Lung (tissue), 12 donors: ENCODE results near the gene ANKRD28. TPM values are rescaled to one million over a fixed set of nuclear protein-coding genes. Genes with fewer than 3 reads are reported as not detected.
"Not testable (repeated sequence)": the region's sequence is repeated elsewhere in the genome, so short reads cannot be mapped to it uniquely, and the experiment has no call there.

Experiments
- ATAC-seq: fragments of 200-7000 bp; cut with Tn5 transposase; one replicate; pipeline ENCODE4 v1.9.1; 2020; ENCODE audit warnings: moderate number of reproducible peaks; ENCODE audit not compliant: insufficient read depth, low FRiP score
- DNase-seq, 3 donors: peaks; one replicate each; pipeline ENCODE4 v3.0.0-alpha.2; 2013 to 2017
- H3K27ac ChIP-seq, 2 donors: one replicate each; pipeline ENCODE4 v1.5.1; 2013; ENCODE audit warnings: mild to moderate bottlenecking in 2 of 2, moderate library complexity in 2 of 2, control low read depth in 1 of 2, inconsistent platforms in 1 of 2, low read depth in 1 of 2, low read length in 1 of 2
- H3K27me3 ChIP-seq, 3 donors: one replicate each; pipeline ENCODE4 v1.5.1; 2013; ENCODE audit warnings: low read length in 2 of 3; ENCODE audit not compliant: control insufficient read depth in 3 of 3, insufficient read depth in 3 of 3
- H3K36me3 ChIP-seq, 4 donors: one replicate each; pipeline ENCODE4 v1.5.1; 2013; ENCODE audit warnings: low read length in 4 of 4, mild to moderate bottlenecking in 1 of 4, moderate library complexity in 1 of 4; ENCODE audit not compliant: control insufficient read depth in 4 of 4, insufficient read depth in 4 of 4
- H3K4me1 ChIP-seq, 5 donors: one replicate each; pipeline ENCODE4 v1.5.1; 2013; ENCODE audit warnings: low read length in 5 of 5, mild to moderate bottlenecking in 2 of 5, moderate library complexity in 1 of 5; ENCODE audit not compliant: control insufficient read depth in 5 of 5, insufficient read depth in 5 of 5
- H3K4me3 ChIP-seq: one replicate; pipeline ENCODE4 v1.5.1; 2013; ENCODE audit warnings: mild to moderate bottlenecking, control low read depth, moderate library complexity
- H3K9ac ChIP-seq, 2 donors: one replicate each; pipeline ENCODE4 v1.5.1; 2013; ENCODE audit warnings: low read length in 2 of 2, control low read depth in 1 of 2; ENCODE audit not compliant: insufficient read depth in 1 of 2
- H3K9me3 ChIP-seq, 4 donors: one replicate each; pipeline ENCODE4 v1.5.1; 2013; ENCODE audit warnings: low read length in 3 of 4, mild to moderate bottlenecking in 1 of 4, moderate library complexity in 1 of 4; ENCODE audit not compliant: control insufficient read depth in 4 of 4, insufficient read depth in 3 of 4
- WGBS, 2 donors: extraction: QIAGEN DNeasy Blood & Tissue Kit; methylation state at CpG; one replicate each; pipeline ENCODE4 v1.1.7; 2013; 5-methylcytosine and 5-hydroxymethylcytosine counted together
- polyA plus RNA-seq, 2 donors: library from polyadenylated mRNA; stranded (reverse); fragments of 200-250 nt; gene quantifications; one replicate each; pipeline ENCODE4 v1.2.1, GENCODE V29; 2013
- total RNA-seq, 2 donors: library from RNA; depleted of rRNA in 1 of 2; stranded (reverse); fragments of >200 nt in 1 of 2; gene quantifications; one replicate each; pipeline ENCODE4 v1.2.1, GENCODE V29; 2014 to 2021
- TF ChIP-seq, protein P1 (sequence below): IDR thresholded peaks from 2 replicates; pipeline ENCODE4 v1.5.1; 2012; ENCODE audit warnings: mild to moderate bottlenecking; ENCODE audit errors: control extremely low read depth, extremely low read depth
- donor health status: control.
- donor health status: control.
- donor health status: Bipolar disorder and iron deficiency.
- donor health status: healthy.
- donor health status: DM: yes; HTN: yes; CAD: no.

The ANKRD28 gene
- total and polyA plus RNA-seq, 4 donors = 11.1 to 66.7 (median 39.2) TPM

DNA sequence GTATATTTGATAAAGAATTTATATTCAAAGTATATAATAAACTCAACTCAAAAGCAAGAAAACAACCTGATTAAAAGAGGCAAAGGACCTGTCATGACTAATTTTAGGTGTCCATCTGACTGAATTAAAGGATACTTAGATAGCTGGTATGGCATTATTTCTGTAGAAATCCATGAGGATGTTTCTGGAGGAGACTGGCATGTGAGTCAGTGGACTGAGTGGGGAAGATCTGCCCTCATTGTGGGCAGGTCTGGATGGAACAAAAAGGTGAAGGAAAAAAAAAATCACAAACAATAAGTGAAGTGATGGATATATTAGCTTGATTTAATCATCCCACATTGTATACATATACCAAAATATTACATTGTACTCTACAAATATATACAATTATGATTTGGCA lies 16.6 kb downstream of the ANKRD28 start:
- TF ChIP-seq, protein P1, sequence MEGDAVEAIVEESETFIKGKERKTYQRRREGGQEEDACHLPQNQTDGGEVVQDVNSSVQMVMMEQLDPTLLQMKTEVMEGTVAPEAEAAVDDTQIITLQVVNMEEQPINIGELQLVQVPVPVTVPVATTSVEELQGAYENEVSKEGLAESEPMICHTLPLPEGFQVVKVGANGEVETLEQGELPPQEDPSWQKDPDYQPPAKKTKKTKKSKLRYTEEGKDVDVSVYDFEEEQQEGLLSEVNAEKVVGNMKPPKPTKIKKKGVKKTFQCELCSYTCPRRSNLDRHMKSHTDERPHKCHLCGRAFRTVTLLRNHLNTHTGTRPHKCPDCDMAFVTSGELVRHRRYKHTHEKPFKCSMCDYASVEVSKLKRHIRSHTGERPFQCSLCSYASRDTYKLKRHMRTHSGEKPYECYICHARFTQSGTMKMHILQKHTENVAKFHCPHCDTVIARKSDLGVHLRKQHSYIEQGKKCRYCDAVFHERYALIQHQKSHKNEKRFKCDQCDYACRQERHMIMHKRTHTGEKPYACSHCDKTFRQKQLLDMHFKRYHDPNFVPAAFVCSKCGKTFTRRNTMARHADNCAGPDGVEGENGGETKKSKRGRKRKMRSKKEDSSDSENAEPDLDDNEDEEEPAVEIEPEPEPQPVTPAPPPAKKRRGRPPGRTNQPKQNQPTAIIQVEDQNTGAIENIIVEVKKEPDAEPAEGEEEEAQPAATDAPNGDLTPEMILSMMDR = no peak
- Histone ChIP-seq H3K4me1 (peaks cover 0 to 13% (median 0%) of the 10 kb centered on the region in 5 donors), H3K4me3 (no peak overlapping the region)

DNA sequence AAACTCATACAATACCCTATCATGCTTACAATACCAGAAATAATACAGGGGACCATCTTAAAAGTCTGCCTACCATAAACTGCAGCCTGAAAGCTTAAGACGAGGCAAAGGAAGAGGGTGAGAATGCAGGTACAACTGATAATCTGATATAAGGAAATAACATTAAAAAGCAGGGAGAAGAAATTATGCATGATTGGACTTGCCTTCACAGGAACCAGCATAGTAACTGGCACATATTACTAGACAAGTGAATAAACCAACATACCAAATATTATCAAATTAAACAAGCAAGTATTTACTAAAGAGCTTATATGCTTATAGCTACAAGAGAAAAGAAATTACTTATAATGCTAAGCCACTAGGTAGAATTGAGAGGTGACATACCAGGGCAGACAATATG lies 18.7 kb downstream of the ANKRD28 start:
- no peaks in the 10 kb centered on the region for H3K9me3 ChIP-seq
- H3K27me3 ChIP-seq = no peaks in the 10 kb centered on the region
- DNase-seq (no peak), ATAC-seq (no peak)
- H3K4me1 ChIP-seq = peaks cover 0 to 13% (median 0%) of the 10 kb centered on the region in 5 donors
- no peak overlapping the region for H3K27ac ChIP-seq
- H3K4me3 ChIP-seq = no peak overlapping the region
- TF ChIP-seq, protein P1 = no peak
- no peak overlapping the region for H3K9ac ChIP-seq
- 97 to 98% methylated on average over 1 of the region's 1 CpG for WGBS, 2 donors
- no peaks in the 10 kb centered on the region for H3K36me3 ChIP-seq

More for the DNA sequence above, 16.6 kb downstream of the ANKRD28 start:
- H3K36me3 ChIP-seq = peaks cover 0 to 1% (median 0%) of the 10 kb centered on the region in 4 donors
- no peak overlapping the region for H3K9ac ChIP-seq
- H3K9me3 ChIP-seq = no peaks in the 10 kb centered on the region
- H3K27me3 ChIP-seq = no peaks in the 10 kb centered on the region
- H3K27ac ChIP-seq = no peak overlapping the region
- DNase-seq (no peak), ATAC-seq (no peak)

DNA sequence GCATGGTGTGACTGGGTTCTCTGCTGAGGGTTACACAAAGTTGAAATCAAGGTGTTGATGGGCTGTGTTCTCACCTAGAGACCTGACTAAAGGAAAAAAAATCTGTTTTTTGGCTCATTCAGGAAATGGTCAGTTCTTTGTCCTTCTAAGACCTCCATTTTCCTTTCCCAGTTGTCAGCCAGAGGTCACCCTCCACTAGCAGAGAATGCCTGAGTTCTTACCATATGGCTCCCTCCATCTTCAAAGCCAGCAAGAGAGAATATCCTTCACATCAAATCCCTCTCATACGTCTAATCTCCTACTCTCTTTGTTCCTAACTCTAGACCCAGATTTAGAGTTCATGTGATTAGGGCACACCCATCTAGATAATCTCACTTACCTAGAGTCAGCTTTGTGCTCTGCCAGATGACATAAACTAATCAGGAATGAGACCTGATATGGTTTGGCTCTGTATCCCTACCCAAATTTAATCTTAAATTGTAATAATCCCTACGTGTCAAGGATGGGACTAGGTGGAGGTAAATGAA lies 19.4 kb downstream of the ANKRD28 start:
- no peaks in the 10 kb centered on the region for H3K36me3 ChIP-seq
- no peak overlapping the region for H3K27ac ChIP-seq
- DNase-seq (no peak), ATAC-seq (no peak)
- TF ChIP-seq, protein P1 = no peak
- 90 to 93% methylated on average over 2 of the region's 2 CpGs for WGBS, 2 donors
- no peaks in the 10 kb centered on the region for H3K9me3 ChIP-seq
- no peak overlapping the region for H3K4me3 ChIP-seq
- peaks cover 0 to 13% (median 0%) of the 10 kb centered on the region in 5 donors for H3K4me1 ChIP-seq
- H3K27me3 ChIP-seq = no peaks in the 10 kb centered on the region
- no peak overlapping the region for H3K9ac ChIP-seq

DNA sequence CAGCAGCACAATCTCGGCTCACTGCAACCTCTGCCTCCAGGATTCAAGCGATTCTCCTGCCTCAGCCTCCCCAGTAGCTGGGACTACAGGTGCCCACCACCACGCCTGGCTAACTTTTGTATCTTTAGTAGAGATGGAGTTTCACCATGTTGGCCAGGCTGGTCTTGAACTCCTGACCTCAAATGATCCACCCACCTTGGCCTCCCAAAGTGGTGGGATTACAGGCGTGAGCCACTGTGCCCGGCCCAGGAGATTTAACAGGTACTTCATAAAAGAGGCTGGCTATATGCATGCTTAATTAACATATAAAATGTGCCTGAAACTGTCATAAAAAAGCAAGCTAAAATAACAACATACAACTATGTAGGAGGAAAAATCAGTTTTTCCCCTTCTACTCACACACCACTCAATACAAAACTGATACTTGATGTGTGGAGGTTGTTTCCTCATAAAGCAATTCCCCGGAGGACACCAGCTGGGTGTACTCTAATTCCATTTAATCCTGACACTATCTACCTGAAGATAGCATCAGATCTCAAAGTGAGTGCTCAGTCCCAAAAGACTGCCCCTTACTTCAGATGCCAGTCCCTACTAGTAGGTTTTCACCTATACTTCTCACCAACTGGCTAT lies 22.7 kb downstream of the ANKRD28 start:
- not testable (repeated sequence) for ATAC-seq, DNase-seq, H3K4me3 ChIP-seq, H3K9ac ChIP-seq, H3K27ac ChIP-seq, H3K27me3 ChIP-seq, H3K9me3 ChIP-seq, H3K36me3 ChIP-seq, H3K4me1 ChIP-seq
- 95 to 98% methylated on average over 6 of the region's 6 CpGs for WGBS, 2 donors
